Measurements from ENCODE around the gene TEKTIP1.

- TF ChIP-seq CTCF (IDR thresholded peaks at IDR 0.05) (no peak), EZH2 (IDR thresholded peaks at IDR 0.05; ENCODE audit: borderline replicate concordance, insufficient read depth, low read depth, low read length, poor library complexity, severe bottlenecking) (no peak)
Observed at GRCh38 chr19:3528080-3528479, 10.9 kb upstream of the TEKTIP1 start.

Data from B cell (primary cell).